HepG2 (cell line): ENCODE data around the gene PSMD1. TPM values are rescaled to one million over a fixed set of nuclear protein-coding genes. Genes with fewer than 3 reads are reported as not detected.
A peak's percentile ranks its signal among the peaks of the same experiment; 100 is the strongest.

Experiments
- KAT8 ChIP-seq: IDR thresholded peaks from 2 replicates; pipeline ENCODE4 v1.6.1; 2016; ENCODE audit warnings: missing genetic modification reagents, missing compliant biosample characterization
- KDM5B ChIP-seq: sonication (generic); formaldehyde crosslinking; IDR thresholded peaks from 2 replicates; pipeline ENCODE4 v1.4.0; 2020; ENCODE audit warnings: missing genetic modification reagents, mild to moderate bottlenecking, borderline replicate concordance
- MBNL3 ChIP-seq: fragments of 250-450 bp; sonication (Bioruptor Pico); conservative IDR thresholded peaks from 2 replicates; pipeline ENCODE4 v1.8.0; 2022; ENCODE audit warnings: mild to moderate bottlenecking, inconsistent platforms
- MXD4 ChIP-seq: IDR thresholded peaks from 2 replicates; pipeline ENCODE4 v1.6.1; 2016; ENCODE audit warnings: mild to moderate bottlenecking, missing biosample characterization, missing genetic modification reagents
- PHB2 ChIP-seq: fragments of 450-650 bp; IDR thresholded peaks from 2 replicates; pipeline ENCODE4 v1.6.1; 2018; ENCODE audit not compliant: partially characterized antibody
- PITX1 ChIP-seq: sonication (generic); formaldehyde crosslinking; IDR thresholded peaks from 2 replicates; pipeline ENCODE4 v1.5.1; 2020; ENCODE audit warnings: mild to moderate bottlenecking, missing genetic modification reagents
- POLR2G ChIP-seq: fragments of 200-400 bp; formaldehyde crosslinking; IDR thresholded peaks from 2 replicates; pipeline ENCODE4 v1.6.1; 2018; ENCODE audit warnings: mild to moderate bottlenecking, low read depth, low read length, moderate library complexity
- SETDB1 ChIP-seq: sonication (generic); formaldehyde crosslinking; IDR thresholded peaks from 2 replicates; pipeline ENCODE4 v1.5.1; 2020; ENCODE audit warnings: missing genetic modification reagents, mild to moderate bottlenecking, borderline replicate concordance
- SIN3B ChIP-seq: fragments of 150-350 bp; IDR thresholded peaks from 2 replicates; pipeline ENCODE4 v1.6.1; 2014; ENCODE audit warnings: low read length
- STAT5B ChIP-seq: sonication (generic); formaldehyde crosslinking; IDR thresholded peaks from 2 replicates; pipeline ENCODE4 v1.4.0; 2020; ENCODE audit warnings: missing genetic modification reagents
- TEAD2 ChIP-seq: sonication (generic); formaldehyde crosslinking; IDR thresholded peaks from 2 replicates; pipeline ENCODE4 v1.9.0; 2021; ENCODE audit warnings: missing genetic modification reagents
- ZBTB20 ChIP-seq: sonication (generic); formaldehyde crosslinking; IDR thresholded peaks from 2 replicates; pipeline ENCODE4 v1.8.1; 2023; ENCODE audit warnings: missing genetic modification reagents, low read depth, mild to moderate bottlenecking, borderline replicate concordance
- ZFP36 ChIP-seq: fragments of 150-350 bp; IDR thresholded peaks from 2 replicates; pipeline ENCODE4 v1.6.1; 2018; ENCODE audit warnings: borderline replicate concordance, low read length, low read depth; ENCODE audit not compliant: partially characterized antibody
- ZKSCAN1 ChIP-seq: fragments of 150-350 bp; IDR thresholded peaks from 2 replicates; pipeline ENCODE4 v1.6.1; 2014; ENCODE audit warnings: low read length
- ZKSCAN5 ChIP-seq: sonication (generic); formaldehyde crosslinking; IDR thresholded peaks from 2 replicates; pipeline ENCODE4 v1.5.1; 2020; ENCODE audit warnings: mild to moderate bottlenecking, missing genetic modification reagents
- ZNF644 ChIP-seq: IDR thresholded peaks from 2 replicates; pipeline ENCODE4 v1.6.1; 2016; ENCODE audit warnings: low read depth
- ZNF672 ChIP-seq: sonication (generic); formaldehyde crosslinking; IDR thresholded peaks from 2 replicates; pipeline ENCODE4 v1.8.1; 2022; ENCODE audit warnings: missing genetic modification reagents
- ZNF766 ChIP-seq: sonication (generic); formaldehyde crosslinking; IDR thresholded peaks from 2 replicates; pipeline ENCODE4 v1.5.0; 2020; ENCODE audit warnings: missing genetic modification reagents, borderline replicate concordance
- ZNF788 ChIP-seq: sonication (generic); formaldehyde crosslinking; IDR thresholded peaks from 2 replicates; pipeline ENCODE4 v1.5.0; 2020; ENCODE audit warnings: mild to moderate bottlenecking, missing genetic modification reagents, borderline replicate concordance
- polyA plus RNA-seq, 8 experiments: library from polyadenylated mRNA; depleted of rRNA in 3 of 8; stranded (reverse) in 7 of 8; unstranded in 1 of 8; fragments of >200 nt; fragmentation: Illumina TruSeq in 4 of 8; extraction: Trizol in 4 of 8; gene quantifications; 2 replicates each; pipeline versions ENCODE4 v1.2.1 to v1.2.3, GENCODE V29; 2011 to 2016; ENCODE audit warnings: low read depth in 4 of 8, missing spikeins in 1 of 8, mixed read lengths in 1 of 8; ENCODE audit not compliant: insufficient read depth in 1 of 8
- total RNA-seq, 5 experiments: library from RNA; depleted of rRNA; stranded (reverse); fragments of >200 nt; fragmentation: Illumina TruSeq; extraction: Trizol; gene quantifications; 2 replicates each; pipeline ENCODE4 v1.2.3, GENCODE V29; 2016; ENCODE audit warnings: low read depth in 1 of 5
- TF ChIP-seq, protein P1 (sequence below): sonication (generic); formaldehyde crosslinking; IDR thresholded peaks from 2 replicates; pipeline ENCODE4 v1.8.0; 2022; ENCODE audit warnings: missing genetic modification reagents, mild to moderate bottlenecking, borderline replicate concordance
- TF ChIP-seq, protein P2 (sequence below): sonication (generic); formaldehyde crosslinking; IDR thresholded peaks from 2 replicates; pipeline ENCODE4 v1.4.0; 2020; ENCODE audit warnings: missing genetic modification reagents
- TF ChIP-seq, protein P3 (sequence below): IDR thresholded peaks from 2 replicates; pipeline ENCODE4 v1.6.1; 2016
- TF ChIP-seq, protein P4 (sequence below): sonication (generic); formaldehyde crosslinking; IDR thresholded peaks from 2 replicates; pipeline ENCODE4 v1.4.0; 2020; ENCODE audit warnings: mild to moderate bottlenecking, missing genetic modification reagents
- TF ChIP-seq, protein P5 (sequence below): sonication (generic); formaldehyde crosslinking; IDR thresholded peaks from 2 replicates; pipeline ENCODE4 v1.4.0; 2020; ENCODE audit warnings: mild to moderate bottlenecking, low read depth, missing genetic modification reagents

Gene PSMD1
- total and polyA plus RNA-seq, 2 of the 13 experiments (the other 11 are each of a cell fraction or from before 2014, with no cell fraction given) = 136 to 191 TPM

DNA sequence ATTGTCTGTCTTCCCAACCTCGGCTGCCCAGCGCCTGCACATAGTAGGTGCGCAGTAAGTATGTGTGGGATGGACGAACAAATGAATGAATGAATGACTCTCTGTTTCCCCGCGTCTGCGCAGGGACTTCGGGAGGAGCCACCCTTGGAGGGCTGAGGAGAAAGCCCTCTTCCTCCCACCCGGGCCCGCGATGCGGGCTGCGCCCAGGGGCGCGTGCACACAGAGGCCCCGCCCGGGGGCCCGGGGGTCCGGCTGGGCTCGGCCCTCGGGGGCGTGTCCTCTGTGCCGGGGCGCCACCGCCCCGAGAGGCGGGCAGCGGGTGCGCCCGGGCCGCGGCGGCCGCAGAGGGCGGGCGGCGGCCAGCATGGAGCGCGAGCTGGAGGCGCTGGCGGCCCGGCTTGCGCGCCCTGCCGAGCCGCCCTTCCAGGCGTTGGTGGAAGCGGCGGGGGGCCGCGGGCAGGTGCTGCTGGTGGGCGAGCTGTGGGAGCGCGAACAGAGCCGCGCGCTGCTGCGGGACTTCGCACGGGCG is 19.4 kb upstream of the PSMD1 start, which contains the start of gene C2orf72 (continued):
- TF ChIP-seq MXD4 (CRISPR knock-in tag) (0 out of 2 replicates have a peak, but pooled peaks have one; percentile 18), MBNL3 (CRISPR knock-in tag) (no peak), ZKSCAN1 (peak; percentile 99), PITX1 (CRISPR knock-in tag) (no peak), ZFP36 (no peak), KDM5B (CRISPR knock-in tag) (peak; percentile 60; the same call in 1 of the 2 replicates), ZKSCAN5 (CRISPR knock-in tag) (no peak), TEAD2 (CRISPR knock-in tag) (no peak), SETDB1 (CRISPR knock-in tag) (no peak), ZNF672 (peak; percentile 43; the same call in 1 of the 2 replicates), ZNF788 (CRISPR knock-in tag) (no peak; the same call in 1 of the 2 replicates), ZNF766 (CRISPR knock-in tag) (0 out of 2 replicates have a peak, but pooled peaks have one; percentile 34), ZNF644 (no peak), PHB2 (no peak), KAT8 (CRISPR knock-in tag) (no peak), STAT5B (no peak), SIN3B (no peak), ZBTB20 (no peak), POLR2G (peak; percentile 77)
- TF ChIP-seq, protein P1, sequence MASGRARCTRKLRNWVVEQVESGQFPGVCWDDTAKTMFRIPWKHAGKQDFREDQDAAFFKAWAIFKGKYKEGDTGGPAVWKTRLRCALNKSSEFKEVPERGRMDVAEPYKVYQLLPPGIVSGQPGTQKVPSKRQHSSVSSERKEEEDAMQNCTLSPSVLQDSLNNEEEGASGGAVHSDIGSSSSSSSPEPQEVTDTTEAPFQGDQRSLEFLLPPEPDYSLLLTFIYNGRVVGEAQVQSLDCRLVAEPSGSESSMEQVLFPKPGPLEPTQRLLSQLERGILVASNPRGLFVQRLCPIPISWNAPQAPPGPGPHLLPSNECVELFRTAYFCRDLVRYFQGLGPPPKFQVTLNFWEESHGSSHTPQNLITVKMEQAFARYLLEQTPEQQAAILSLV (CRISPR knock-in tag) = 0 out of 2 replicates have a peak, but pooled peaks have one; percentile 20
- TF ChIP-seq, protein P2, sequence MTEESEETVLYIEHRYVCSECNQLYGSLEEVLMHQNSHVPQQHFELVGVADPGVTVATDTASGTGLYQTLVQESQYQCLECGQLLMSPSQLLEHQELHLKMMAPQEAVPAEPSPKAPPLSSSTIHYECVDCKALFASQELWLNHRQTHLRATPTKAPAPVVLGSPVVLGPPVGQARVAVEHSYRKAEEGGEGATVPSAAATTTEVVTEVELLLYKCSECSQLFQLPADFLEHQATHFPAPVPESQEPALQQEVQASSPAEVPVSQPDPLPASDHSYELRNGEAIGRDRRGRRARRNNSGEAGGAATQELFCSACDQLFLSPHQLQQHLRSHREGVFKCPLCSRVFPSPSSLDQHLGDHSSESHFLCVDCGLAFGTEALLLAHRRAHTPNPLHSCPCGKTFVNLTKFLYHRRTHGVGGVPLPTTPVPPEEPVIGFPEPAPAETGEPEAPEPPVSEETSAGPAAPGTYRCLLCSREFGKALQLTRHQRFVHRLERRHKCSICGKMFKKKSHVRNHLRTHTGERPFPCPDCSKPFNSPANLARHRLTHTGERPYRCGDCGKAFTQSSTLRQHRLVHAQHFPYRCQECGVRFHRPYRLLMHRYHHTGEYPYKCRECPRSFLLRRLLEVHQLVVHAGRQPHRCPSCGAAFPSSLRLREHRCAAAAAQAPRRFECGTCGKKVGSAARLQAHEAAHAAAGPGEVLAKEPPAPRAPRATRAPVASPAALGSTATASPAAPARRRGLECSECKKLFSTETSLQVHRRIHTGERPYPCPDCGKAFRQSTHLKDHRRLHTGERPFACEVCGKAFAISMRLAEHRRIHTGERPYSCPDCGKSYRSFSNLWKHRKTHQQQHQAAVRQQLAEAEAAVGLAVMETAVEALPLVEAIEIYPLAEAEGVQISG (CRISPR knock-in tag) = peak; percentile 62
- TF ChIP-seq, protein P3, sequence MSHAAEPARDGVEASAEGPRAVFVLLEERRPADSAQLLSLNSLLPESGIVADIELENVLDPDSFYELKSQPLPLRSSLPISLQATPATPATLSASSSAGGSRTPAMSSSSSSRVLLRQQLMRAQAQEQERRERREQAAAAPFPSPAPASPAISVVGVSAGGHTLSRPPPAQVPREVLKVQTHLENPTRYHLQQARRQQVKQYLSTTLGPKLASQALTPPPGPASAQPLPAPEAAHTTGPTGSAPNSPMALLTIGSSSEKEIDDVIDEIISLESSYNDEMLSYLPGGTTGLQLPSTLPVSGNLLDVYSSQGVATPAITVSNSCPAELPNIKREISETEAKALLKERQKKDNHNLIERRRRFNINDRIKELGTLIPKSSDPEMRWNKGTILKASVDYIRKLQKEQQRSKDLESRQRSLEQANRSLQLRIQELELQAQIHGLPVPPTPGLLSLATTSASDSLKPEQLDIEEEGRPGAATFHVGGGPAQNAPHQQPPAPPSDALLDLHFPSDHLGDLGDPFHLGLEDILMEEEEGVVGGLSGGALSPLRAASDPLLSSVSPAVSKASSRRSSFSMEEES = no peak
- TF ChIP-seq, protein P4, sequence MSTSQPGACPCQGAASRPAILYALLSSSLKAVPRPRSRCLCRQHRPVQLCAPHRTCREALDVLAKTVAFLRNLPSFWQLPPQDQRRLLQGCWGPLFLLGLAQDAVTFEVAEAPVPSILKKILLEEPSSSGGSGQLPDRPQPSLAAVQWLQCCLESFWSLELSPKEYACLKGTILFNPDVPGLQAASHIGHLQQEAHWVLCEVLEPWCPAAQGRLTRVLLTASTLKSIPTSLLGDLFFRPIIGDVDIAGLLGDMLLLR (CRISPR knock-in tag) = no peak
- TF ChIP-seq, protein P5, sequence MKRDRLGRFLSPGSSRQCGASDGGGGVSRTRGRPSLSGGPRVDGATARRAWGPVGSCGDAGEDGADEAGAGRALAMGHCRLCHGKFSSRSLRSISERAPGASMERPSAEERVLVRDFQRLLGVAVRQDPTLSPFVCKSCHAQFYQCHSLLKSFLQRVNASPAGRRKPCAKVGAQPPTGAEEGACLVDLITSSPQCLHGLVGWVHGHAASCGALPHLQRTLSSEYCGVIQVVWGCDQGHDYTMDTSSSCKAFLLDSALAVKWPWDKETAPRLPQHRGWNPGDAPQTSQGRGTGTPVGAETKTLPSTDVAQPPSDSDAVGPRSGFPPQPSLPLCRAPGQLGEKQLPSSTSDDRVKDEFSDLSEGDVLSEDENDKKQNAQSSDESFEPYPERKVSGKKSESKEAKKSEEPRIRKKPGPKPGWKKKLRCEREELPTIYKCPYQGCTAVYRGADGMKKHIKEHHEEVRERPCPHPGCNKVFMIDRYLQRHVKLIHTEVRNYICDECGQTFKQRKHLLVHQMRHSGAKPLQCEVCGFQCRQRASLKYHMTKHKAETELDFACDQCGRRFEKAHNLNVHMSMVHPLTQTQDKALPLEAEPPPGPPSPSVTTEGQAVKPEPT = no peak
